Hematopoietic multipotent progenitor cell treated with erythropoietin and hydrocortisone succinate and interleukin-3 and kit ligand, for 4 days (in vitro differentiated cells): ENCODE data around the gene UTS2B.
A peak's percentile ranks its signal among the peaks of the same experiment; 100 is the strongest.

Experiments used
- DNase-seq: peaks from one replicate; pipeline ENCODE4 v3.0.0-alpha.2; 2015

The UTS2B gene

GRCh38 chr3:191320316-191320715, 10.0 kb downstream of the UTS2B start:
- DNase-seq = no peak

GRCh38 chr3:191316876-191317603, 13.3 kb downstream of the UTS2B start:
- DNase-seq = no peak

- DNase-seq = no peak
Measured at GRCh38 chr3:191314109-191314728, 16.1 kb downstream of the UTS2B start.

- no peak for DNase-seq
Measured at GRCh38 chr3:191313296-191313695, 17.0 kb downstream of the UTS2B start.

GRCh38 chr3:191307341-191307740, 23.0 kb downstream of the UTS2B start:
- no peak for DNase-seq

GRCh38 chr3:191306428-191306827, 23.9 kb downstream of the UTS2B start:
- DNase-seq = no peak

- DNase-seq = peak; percentile 15
Measured at GRCh38 chr3:191303596-191303995, 26.7 kb downstream of the UTS2B start.

- no peak for DNase-seq
Measured at GRCh38 chr3:191302451-191302850, 27.9 kb downstream of the UTS2B start.

- DNase-seq = no peak
Measured at GRCh38 chr3:191301782-191302411, 28.4 kb downstream of the UTS2B start.

- no peak for DNase-seq
Measured at GRCh38 chr3:191301017-191301416, 29.3 kb downstream of the UTS2B start.

- no peak for DNase-seq
Measured at GRCh38 chr3:191300422-191300821, 29.9 kb downstream of the UTS2B start.

- DNase-seq = no peak
Measured at GRCh38 chr3:191298846-191299245, 31.5 kb downstream of the UTS2B start.

- peak; percentile 24 for DNase-seq
Measured at GRCh38 chr3:191296041-191296541, 34.2 kb downstream of the UTS2B start.

GRCh38 chr3:191294291-191294690, 36.0 kb downstream of the UTS2B start:
- no peak for DNase-seq

GRCh38 chr3:191292243-191293015, 37.9 kb downstream of the UTS2B start:
- no peak for DNase-seq

- DNase-seq = no peak
Measured at GRCh38 chr3:191290311-191291025, 39.9 kb downstream of the UTS2B start.

- DNase-seq = no peak
Measured at GRCh38 chr3:191283400-191283799, 46.9 kb downstream of the UTS2B start.

GRCh38 chr3:191282251-191283185, 47.8 kb downstream of the UTS2B start:
- DNase-seq = no peak

- DNase-seq = no peak
Measured at GRCh38 chr3:191280882-191281281, 49.4 kb downstream of the UTS2B start.

GRCh38 chr3:191280111-191280510, 50.2 kb downstream of the UTS2B start:
- no peak for DNase-seq

- DNase-seq = no peak
Measured at GRCh38 chr3:191275751-191276150, 54.6 kb downstream of the UTS2B start.
